ENCODE results near the gene TNPO1. TPM values are rescaled to one million over a fixed set of nuclear protein-coding genes. Genes with fewer than 3 reads are reported as not detected.
"Not testable (repeated sequence)": the region's sequence is repeated elsewhere in the genome, so short reads cannot be mapped to it uniquely, and the experiment has no call there.

Gene TNPO1
- polyA plus RNA-seq (2012; ENCODE audit: insufficient read depth, insufficient read length) = 53.3 TPM

GRCh38 chr5:72816284-72817075 is at the start of gene TNPO1:
TNPO1 (plus strand) TSS chr5:72816661; CDS start chr5:72816738, 77 bp downstream.
- DNase-seq (ENCODE audit: low read depth, low spot score) = peak; percentile 51
- peak within 1 kb of the TSS; percentile 74 for H3K4me3 ChIP-seq (ENCODE audit: low read length)

- no peak overlapping the region for H3K4me3 ChIP-seq (ENCODE audit: low read length)
- no peak for DNase-seq (ENCODE audit: low read depth, low spot score)
These were observed 49.0 kb upstream of the TNPO1 start for GRCh38 chr5:72767289-72768010.

- DNase-seq (ENCODE audit: low read depth, low spot score) = no peak
- H3K4me3 ChIP-seq (ENCODE audit: low read length) = no peak overlapping the region
These were observed 46.2 kb upstream of the TNPO1 start for GRCh38 chr5:72770266-72770665.

- no peak overlapping the region for H3K4me3 ChIP-seq (ENCODE audit: low read length)
- no peak for DNase-seq (ENCODE audit: low read depth, low spot score)
These were observed 39.8 kb upstream of the TNPO1 start for GRCh38 chr5:72776684-72777083.

- H3K4me3 ChIP-seq (ENCODE audit: low read length) = no peak overlapping the region
- DNase-seq (ENCODE audit: low read depth, low spot score) = no peak
These were observed 36.9 kb upstream of the TNPO1 start for GRCh38 chr5:72779520-72779919.

GRCh38 chr5:72783354-72783753 is 33.1 kb upstream of the TNPO1 start:
- H3K4me3 ChIP-seq (ENCODE audit: low read length) = no peak overlapping the region

GRCh38 chr5:72784129-72784528 is 32.3 kb upstream of the TNPO1 start:
- DNase-seq (ENCODE audit: low read depth, low spot score) = no peak
- no peak overlapping the region for H3K4me3 ChIP-seq (ENCODE audit: low read length)

More at GRCh38 chr5:72783354-72783753, 33.1 kb upstream of the TNPO1 start:
- DNase-seq (ENCODE audit: low read depth, low spot score) = no peak

DNA sequence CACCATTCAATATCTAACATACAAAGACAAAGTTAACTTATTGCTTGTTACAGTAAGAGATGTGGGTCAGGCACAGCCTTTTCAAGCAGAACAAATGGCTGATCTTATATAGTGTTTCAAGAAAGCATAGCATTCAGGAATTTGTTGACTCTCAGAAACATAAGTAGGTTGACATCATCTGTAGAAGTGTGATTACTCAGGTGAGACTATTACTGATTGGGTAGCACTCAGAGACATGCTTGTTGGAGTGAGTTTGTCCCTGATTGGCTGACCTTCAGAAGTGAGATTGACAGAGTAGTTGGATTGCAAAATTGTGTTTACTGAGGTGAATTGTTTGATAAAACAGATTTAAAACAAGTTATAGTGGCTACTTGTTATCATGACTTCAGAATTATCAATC is 30.7 kb upstream of the TNPO1 start:
- H3K4me3 ChIP-seq (ENCODE audit: low read length) = no peak overlapping the region
- DNase-seq (ENCODE audit: low read depth, low spot score) = no peak

- H3K4me3 ChIP-seq (ENCODE audit: low read length) = no peak overlapping the region
- DNase-seq (ENCODE audit: low read depth, low spot score) = no peak
These were observed 29.8 kb upstream of the TNPO1 start for GRCh38 chr5:72786676-72787075.

- no peak for DNase-seq (ENCODE audit: low read depth, low spot score)
- H3K4me3 ChIP-seq (ENCODE audit: low read length) = no peak overlapping the region
These were observed 27.5 kb upstream of the TNPO1 start for GRCh38 chr5:72788866-72789505.

DNA sequence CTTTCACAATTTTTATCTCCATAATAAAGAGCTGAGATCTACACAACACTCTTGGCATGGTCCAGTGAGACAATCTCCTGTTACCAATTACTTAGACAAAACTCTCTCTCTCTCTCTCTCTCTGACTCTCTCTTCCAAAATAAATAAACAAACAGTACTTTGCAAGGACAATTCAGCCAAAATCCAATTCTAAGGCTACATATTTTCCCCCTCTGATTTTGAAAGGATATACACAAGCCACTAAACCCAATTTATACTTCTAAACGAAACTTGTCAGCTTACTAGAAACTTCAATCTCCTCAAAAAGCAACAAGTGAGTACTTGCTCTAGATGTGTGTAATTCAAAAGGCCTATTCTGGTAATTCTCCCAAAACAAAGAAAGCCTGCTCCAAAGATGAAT is 26.3 kb upstream of the TNPO1 start:
- no peak for DNase-seq (ENCODE audit: low read depth, low spot score)

DNA sequence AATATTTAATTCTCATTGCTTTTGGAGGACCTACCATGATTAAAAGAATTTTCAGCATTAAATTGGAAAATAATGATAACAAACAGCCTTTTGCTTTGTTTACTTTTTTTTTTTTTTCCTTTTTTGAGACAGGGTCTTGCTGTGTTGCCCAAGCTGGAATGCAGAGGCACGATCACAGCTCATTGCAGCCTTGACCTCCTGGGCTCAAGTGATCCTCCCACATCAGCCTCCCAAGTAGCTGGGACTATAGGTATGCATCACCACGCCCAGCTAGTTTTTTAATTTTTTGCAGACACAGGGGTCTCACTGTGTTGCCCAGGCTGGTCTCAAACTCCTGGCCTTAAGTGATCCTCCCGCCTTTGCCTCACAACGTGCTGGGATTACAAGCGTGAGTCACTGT is 23.8 kb upstream of the TNPO1 start:
- DNase-seq (ENCODE audit: low read depth, low spot score); H3K4me3 ChIP-seq (ENCODE audit: low read length): not testable (repeated sequence)

More for the DNA sequence above, 26.3 kb upstream of the TNPO1 start:
- H3K4me3 ChIP-seq (ENCODE audit: low read length) = no peak overlapping the region

DNA sequence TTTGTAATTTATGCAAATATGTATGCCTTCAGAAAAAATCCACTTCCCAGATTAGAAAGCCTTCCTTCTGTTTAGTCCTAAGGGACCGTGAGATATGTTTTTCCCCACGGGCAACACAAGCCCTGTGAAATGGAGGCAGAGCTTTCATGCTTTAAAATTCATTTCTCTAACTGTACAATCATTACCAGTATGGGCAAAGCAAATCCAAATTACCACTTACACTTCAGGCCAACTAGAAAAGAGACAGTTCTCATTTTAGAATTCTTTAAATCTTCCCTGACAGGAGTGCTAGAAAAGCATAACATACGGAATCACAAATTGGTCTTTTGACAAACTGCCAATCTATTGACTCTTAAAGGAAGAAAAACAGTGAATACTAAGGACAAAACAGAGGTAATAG is 20.5 kb upstream of the TNPO1 start:
- H3K4me3 ChIP-seq (ENCODE audit: low read length) = no peak overlapping the region
- DNase-seq (ENCODE audit: low read depth, low spot score) = no peak

DNA sequence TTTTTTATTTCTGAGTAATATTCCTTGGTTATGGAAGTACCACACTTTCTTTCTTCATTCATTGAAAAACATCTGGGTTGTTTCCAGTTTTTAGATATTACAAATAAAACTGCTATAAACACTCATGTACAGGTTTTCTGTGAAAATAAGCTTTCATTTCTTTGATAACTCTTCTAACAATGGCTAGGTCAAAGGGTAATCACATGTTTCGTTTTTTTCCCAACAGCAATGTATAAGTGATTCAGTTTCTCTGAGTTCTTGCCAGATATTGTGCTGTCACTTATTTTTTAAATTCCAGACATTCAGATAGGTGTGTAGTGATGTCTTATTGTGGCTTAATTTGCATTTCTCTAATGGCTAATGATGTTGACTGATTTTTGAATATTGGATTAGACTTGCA is 16.7 kb upstream of the TNPO1 start:
- H3K4me3 ChIP-seq (ENCODE audit: low read length) = no peak overlapping the region
- no peak for DNase-seq (ENCODE audit: low read depth, low spot score)

DNA sequence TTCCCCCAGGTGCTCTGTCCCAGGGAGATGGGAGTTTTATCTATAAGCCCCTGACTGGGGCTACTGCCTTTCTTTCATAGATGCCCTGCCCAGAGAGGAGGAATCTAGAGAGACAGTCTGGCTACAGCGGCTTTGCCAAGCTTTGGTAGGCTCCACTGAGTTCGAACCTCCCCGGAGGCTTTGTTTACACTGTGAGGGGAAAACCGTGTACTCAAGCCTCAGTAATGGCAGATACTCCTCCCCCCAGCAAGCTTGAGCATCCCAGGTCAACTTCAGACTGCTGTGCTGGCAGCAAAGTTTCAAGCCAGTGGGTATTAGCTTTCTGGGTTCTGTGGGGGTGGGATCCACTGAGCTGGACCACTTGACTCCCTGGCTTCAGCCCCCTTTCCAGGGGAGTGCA is 7.8 kb upstream of the TNPO1 start:
- not testable (repeated sequence) for H3K4me3 ChIP-seq (ENCODE audit: low read length)

GRCh38 chr5:72811849-72812248 is 4.6 kb upstream of the TNPO1 start:
- H3K4me3 ChIP-seq (ENCODE audit: low read length) = no peak overlapping the region
- DNase-seq (ENCODE audit: low read depth, low spot score) = no peak

More for the DNA sequence above, 7.8 kb upstream of the TNPO1 start:
- DNase-seq (ENCODE audit: low read depth, low spot score) = not testable (repeated sequence)

- H3K4me3 ChIP-seq (ENCODE audit: low read length) = no peak overlapping the region
- no peak for DNase-seq (ENCODE audit: low read depth, low spot score)
These were observed 4.0 kb upstream of the TNPO1 start for GRCh38 chr5:72812488-72812887.

DNA sequence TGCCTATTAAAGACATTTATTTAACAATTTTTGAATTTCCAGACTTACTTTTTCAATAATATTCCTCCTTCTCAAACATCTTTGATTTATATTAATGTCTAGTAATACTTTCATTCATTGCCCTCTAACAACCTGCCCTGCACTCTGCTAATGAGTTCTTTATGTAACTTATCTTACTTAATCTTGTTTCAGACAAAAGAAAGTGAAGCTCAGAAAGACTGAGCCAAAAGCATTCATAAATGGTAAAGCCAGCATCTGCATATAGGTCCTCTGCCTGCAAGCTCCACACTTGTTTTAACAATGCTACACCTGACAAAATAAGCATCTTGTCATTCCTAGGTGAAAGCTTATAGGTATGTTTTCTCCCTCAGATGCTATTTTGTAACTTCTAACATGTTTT is 2.4 kb upstream of the TNPO1 start:
- no peak for DNase-seq (ENCODE audit: low read depth, low spot score)
- H3K4me3 ChIP-seq (ENCODE audit: low read length) = no peak overlapping the region

DNA sequence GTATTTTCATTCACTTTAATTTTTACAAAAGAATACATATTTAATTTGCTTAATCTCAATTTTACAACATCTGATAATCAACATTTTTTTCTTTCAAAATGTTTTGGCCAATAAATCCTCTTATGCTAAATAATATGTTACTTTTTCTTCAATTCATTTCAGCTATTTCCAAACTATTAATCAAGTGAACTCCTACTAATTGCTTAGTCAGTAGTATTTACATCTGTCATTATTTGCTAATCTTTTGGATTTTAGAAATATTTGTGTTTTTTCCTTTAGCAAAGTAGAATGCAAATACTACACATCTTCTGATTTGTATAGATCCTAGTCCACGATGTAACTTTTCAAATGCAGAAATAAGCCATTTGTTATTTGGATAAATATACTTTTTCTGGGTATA is 1.6 kb upstream of the TNPO1 start:
- DNase-seq (ENCODE audit: low read depth, low spot score) = no peak
- no peak overlapping the region for H3K4me3 ChIP-seq (ENCODE audit: low read length)

Measured in Jurkat, Clone E6-1 (cell line).